Epithelial cell of proximal tubule (primary cell): ENCODE results near the gene CEPT1. TPM values are rescaled to one million over a fixed set of nuclear protein-coding genes. Genes with fewer than 3 reads are reported as not detected.

Experiments used
- DNase-seq: peaks from one replicate; pipeline ENCODE4 v3.0.0-alpha.2; 2011; ENCODE audit warnings: low read depth
- H3K4me3 ChIP-seq: 2 replicates; pipeline ENCODE4 v1.5.1; 2011; ENCODE audit warnings: low read depth, mild to moderate bottlenecking, low read length
- total RNA-seq: library from RNA; depleted of rRNA; stranded (reverse); fragments of >200 nt; gene quantifications from 2 replicates; pipeline ENCODE4 v1.2.3, GENCODE V29; 2015
- TF ChIP-seq, protein P1 (sequence below): conservative IDR thresholded peaks from 2 replicates; pipeline ENCODE4 v1.5.1; 2012; ENCODE audit warnings: low read depth, mild to moderate bottlenecking, low read length

CEPT1 gene
- total RNA-seq, 1 donor from 2014 or later = 15.0 TPM

- no peak for DNase-seq
- H3K4me3 ChIP-seq = no peak overlapping the region
- TF ChIP-seq, protein P1, sequence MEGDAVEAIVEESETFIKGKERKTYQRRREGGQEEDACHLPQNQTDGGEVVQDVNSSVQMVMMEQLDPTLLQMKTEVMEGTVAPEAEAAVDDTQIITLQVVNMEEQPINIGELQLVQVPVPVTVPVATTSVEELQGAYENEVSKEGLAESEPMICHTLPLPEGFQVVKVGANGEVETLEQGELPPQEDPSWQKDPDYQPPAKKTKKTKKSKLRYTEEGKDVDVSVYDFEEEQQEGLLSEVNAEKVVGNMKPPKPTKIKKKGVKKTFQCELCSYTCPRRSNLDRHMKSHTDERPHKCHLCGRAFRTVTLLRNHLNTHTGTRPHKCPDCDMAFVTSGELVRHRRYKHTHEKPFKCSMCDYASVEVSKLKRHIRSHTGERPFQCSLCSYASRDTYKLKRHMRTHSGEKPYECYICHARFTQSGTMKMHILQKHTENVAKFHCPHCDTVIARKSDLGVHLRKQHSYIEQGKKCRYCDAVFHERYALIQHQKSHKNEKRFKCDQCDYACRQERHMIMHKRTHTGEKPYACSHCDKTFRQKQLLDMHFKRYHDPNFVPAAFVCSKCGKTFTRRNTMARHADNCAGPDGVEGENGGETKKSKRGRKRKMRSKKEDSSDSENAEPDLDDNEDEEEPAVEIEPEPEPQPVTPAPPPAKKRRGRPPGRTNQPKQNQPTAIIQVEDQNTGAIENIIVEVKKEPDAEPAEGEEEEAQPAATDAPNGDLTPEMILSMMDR = no peak
Observed at GRCh38 chr1:111179968-111180533, 40.0 kb downstream of the CEPT1 start.

GRCh38 chr1:111182052-111182451 is 42.0 kb downstream of the CEPT1 start:
- TF ChIP-seq, protein P1 = no peak
- no peak for DNase-seq
- H3K4me3 ChIP-seq = no peak overlapping the region

- TF ChIP-seq, protein P1 = no peak
- no peak for DNase-seq
- no peak overlapping the region for H3K4me3 ChIP-seq
Observed at GRCh38 chr1:111183308-111184069, 43.5 kb downstream of the CEPT1 start.

GRCh38 chr1:111184663-111185062 is 44.6 kb downstream of the CEPT1 start:
- TF ChIP-seq, protein P1 = no peak
- H3K4me3 ChIP-seq = no peak overlapping the region
- DNase-seq = no peak

- TF ChIP-seq, protein P1 = no peak
- peak; percentile 56 for DNase-seq
- no peak overlapping the region for H3K4me3 ChIP-seq
Observed at GRCh38 chr1:111190931-111191451, 51.0 kb downstream of the CEPT1 start.

DNA sequence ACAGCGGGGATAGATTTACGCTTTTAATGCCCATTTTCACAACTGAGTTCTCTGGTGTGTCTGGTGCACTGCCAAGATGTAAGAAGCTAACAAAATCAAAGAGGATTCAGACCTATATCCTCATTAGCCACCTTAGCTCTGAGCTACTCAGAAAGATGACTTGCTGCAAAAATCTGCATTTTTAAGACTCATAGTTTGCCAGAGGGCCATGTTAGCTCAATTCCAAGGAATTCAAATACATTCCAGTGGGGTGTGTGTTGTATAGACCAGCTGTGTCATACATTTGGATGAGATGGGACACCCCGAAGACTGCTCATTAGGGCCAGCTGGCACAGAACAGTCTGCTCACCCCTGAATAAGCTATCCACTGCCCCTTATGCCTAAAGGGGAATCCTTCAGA is 51.5 kb downstream of the CEPT1 start:
- TF ChIP-seq, protein P1 = no peak
- no peak for DNase-seq
- H3K4me3 ChIP-seq = no peak overlapping the region
